ENCODE results near the gene PAX7. TPM values are rescaled to one million over a fixed set of nuclear protein-coding genes. Genes with fewer than 3 reads are reported as not detected.
"Not testable (repeated sequence)": the region's sequence is repeated elsewhere in the genome, so short reads cannot be mapped to it uniquely, and the experiment has no call there.

Gene PAX7
- total and polyA plus RNA-seq, 11 donors = not detected

- WGBS, 4 donors = 12 to 22% (median 20%) methylated on average over 15 to 25 of the region's 25 CpGs
- Histone ChIP-seq H3K36me3 (no peaks in the 10 kb centered on the region), H3K27me3 (peaks cover 9 to 94% (median 33%) of the 10 kb centered on the region in 9 donors), H3K4me1 (no peaks in the 10 kb centered on the region), H3K9me3 (no peaks in the 10 kb centered on the region), H3K4me3 (no peak overlapping the region), H3K27ac (no peak overlapping the region)
- no peak for ATAC-seq
- no peak for TF ChIP-seq CTCF (IDR thresholded peaks at IDR 0.05)
- no peak for TF ChIP-seq POLR2A (IDR thresholded peaks at IDR 0.05)
- intact Hi-C loops (cut with DNase I) = no loop called here
- DNase-seq = no peak
These were observed 62.8 kb downstream of the PAX7 start for GRCh38 chr1:18693256-18694098.

GRCh38 chr1:18694289-18694688 is 63.6 kb downstream of the PAX7 start:
- H3K4me3 ChIP-seq; H3K4me1 ChIP-seq; DNase-seq; H3K9me3 ChIP-seq; intact Hi-C loops (cut with DNase I); ATAC-seq; H3K36me3 ChIP-seq; H3K27ac ChIP-seq: not testable (repeated sequence)
- 87 to 91% (median 90%) methylated on average over 7 of the region's 7 CpGs for WGBS, 4 donors
- H3K27me3 ChIP-seq = peaks cover 9 to 94% (median 33%) of the 10 kb centered on the region in 9 donors

- intact Hi-C loops (cut with DNase I) = no loop called here
- no peak for DNase-seq
- ATAC-seq = no peak
- H3K4me3 ChIP-seq = no peak overlapping the region
- TF ChIP-seq CTCF (IDR thresholded peaks at IDR 0.05) (no peak), POLR2A (IDR thresholded peaks at IDR 0.05) (no peak)
- H3K9me3 ChIP-seq = no peaks in the 10 kb centered on the region
- 53 to 77% (median 59%) methylated on average over 1 of the region's 1 CpG for WGBS, 4 donors
- no peaks in the 10 kb centered on the region for H3K36me3 ChIP-seq
- peaks cover 9 to 84% (median 32%) of the 10 kb centered on the region in 9 donors for H3K27me3 ChIP-seq
- no peaks in the 10 kb centered on the region for H3K4me1 ChIP-seq
- no peak overlapping the region for H3K27ac ChIP-seq
These were observed 66.9 kb downstream of the PAX7 start for GRCh38 chr1:18697541-18697940.

GRCh38 chr1:18700530-18700929 is 69.9 kb downstream of the PAX7 start:
- TF ChIP-seq POLR2A (IDR thresholded peaks at IDR 0.05) = no peak
- TF ChIP-seq CTCF (IDR thresholded peaks at IDR 0.05) = no peak
- Histone ChIP-seq H3K36me3 (no peaks in the 10 kb centered on the region), H3K9me3 (no peaks in the 10 kb centered on the region), H3K4me1 (no peaks in the 10 kb centered on the region), H3K27me3 (peaks cover 2 to 84% (median 42%) of the 10 kb centered on the region in 9 donors), H3K27ac (no peak overlapping the region), H3K4me3 (no peak overlapping the region)
- DNase-seq (no peak), ATAC-seq (no peak)
- intact Hi-C loops (cut with DNase I) = no loop called here
- 90 to 94% (median 93%) methylated on average over 12 of the region's 12 CpGs for WGBS, 4 donors

All from heart left ventricle (tissue), 16 donors.